Gastroesophageal sphincter (tissue), 3 donors: ENCODE results near the gene ZNF667.

Experiments used
- CTCF ChIP-seq, 4 experiments: fragments of 200-600 bp in 2 of 4; fragments of 450-650 bp in 2 of 4; sonication (generic) in 1 of 4; IDR thresholded peaks; one replicate each; pipeline ENCODE4 v1.5.1; 2017 to 2019; ENCODE audit warnings: antibody characterized with exemption in 4 of 4, mild to moderate bottlenecking in 2 of 4, moderate library complexity in 2 of 4
- EP300 ChIP-seq: sonication (generic); formaldehyde crosslinking; IDR thresholded peaks from one replicate; pipeline ENCODE4 v1.6.1; 2017; ENCODE audit warnings: antibody characterized with exemption, mild to moderate bottlenecking
- POLR2A ChIP-seq, 2 donors: fragments of 450-650 bp; IDR thresholded peaks; one replicate each; pipeline ENCODE4 v1.6.1; 2017; ENCODE audit warnings: antibody characterized with exemption in 2 of 2, mild to moderate bottlenecking in 2 of 2, moderate library complexity in 1 of 2
- POLR2AphosphoS5 ChIP-seq: sonication (generic); formaldehyde crosslinking; IDR thresholded peaks from one replicate; pipeline ENCODE4 v1.6.1; 2017; ENCODE audit warnings: antibody characterized with exemption

- TF ChIP-seq POLR2A (IDR thresholded peaks at IDR 0.05) (no peak), CTCF (IDR thresholded peaks at IDR 0.05) (no peak), EP300 (no peak), POLR2AphosphoS5 (no peak)
Measured at GRCh38 chr19:56400485-56400884, 76.7 kb downstream of the ZNF667 start.
